GM20431 (cell line): ENCODE results near the gene C2CD5.
"Not testable (repeated sequence)": the region's sequence is repeated elsewhere in the genome, so short reads cannot be mapped to it uniquely, and the experiment has no call there.

ENCODE experiments used
- in situ Hi-C: fragments of 300-500 bp; cut with MseI, MboI; formaldehyde crosslinking; loops from one replicate; pipeline ENCODE4 v1.15.0; 2020; ENCODE audit warnings: low sequenced_read_pairs; ENCODE audit not compliant: unreplicated experiment

C2CD5 gene

GRCh38 chr12:22487683-22488082, 56.7 kb downstream of the C2CD5 start:
- in situ Hi-C loops: not testable (repeated sequence)

DNA sequence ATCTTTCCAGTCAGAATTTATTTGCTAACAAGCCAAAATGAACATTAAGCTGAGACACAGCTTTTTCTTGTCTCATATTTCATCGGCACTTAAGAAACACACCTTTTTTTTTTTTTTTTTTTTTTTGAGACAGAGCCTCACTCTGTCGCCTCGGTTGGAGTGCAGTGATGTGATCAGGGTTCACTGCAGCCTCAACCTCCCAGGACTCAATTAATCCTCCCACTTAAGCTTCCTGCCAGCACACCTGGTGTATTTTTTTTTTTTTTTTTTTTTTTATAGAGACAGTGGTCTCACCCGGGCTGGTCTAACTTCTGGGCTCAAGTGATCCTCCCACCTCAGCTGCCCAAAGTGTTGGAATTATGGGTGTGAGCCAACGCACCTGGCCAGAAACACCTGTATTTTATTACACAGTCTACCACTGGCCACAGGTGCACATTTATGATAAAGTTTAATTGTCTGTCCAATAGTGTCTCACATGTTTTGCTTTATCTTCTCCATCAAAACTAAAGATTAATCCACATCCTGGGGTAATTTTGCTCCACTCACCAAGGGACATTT, 62.7 kb downstream of the C2CD5 start:
- in situ Hi-C loops: no loop called here

GRCh38 chr12:22480814-22481213, 63.5 kb downstream of the C2CD5 start:
- in situ Hi-C loops: not testable (repeated sequence)

DNA sequence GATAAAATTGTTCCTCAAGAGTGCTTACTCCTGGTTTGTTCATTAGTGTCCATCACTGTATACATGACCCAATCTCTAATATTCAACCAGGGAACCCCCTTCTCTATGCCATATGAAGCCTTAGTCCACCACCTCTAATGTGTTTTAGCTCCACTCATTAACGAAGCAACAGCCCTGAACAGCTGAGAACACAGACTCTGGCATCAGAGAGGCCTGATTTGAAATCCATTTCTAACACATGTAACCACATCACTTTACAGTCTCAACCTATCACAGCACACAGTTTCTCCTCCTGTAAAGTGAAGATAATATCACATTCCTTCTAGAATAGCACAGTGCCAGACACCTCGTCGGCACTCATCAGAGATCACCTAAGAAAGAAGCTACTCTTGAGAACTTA, 64.3 kb downstream of the C2CD5 start:
- in situ Hi-C loops: no loop called here

DNA sequence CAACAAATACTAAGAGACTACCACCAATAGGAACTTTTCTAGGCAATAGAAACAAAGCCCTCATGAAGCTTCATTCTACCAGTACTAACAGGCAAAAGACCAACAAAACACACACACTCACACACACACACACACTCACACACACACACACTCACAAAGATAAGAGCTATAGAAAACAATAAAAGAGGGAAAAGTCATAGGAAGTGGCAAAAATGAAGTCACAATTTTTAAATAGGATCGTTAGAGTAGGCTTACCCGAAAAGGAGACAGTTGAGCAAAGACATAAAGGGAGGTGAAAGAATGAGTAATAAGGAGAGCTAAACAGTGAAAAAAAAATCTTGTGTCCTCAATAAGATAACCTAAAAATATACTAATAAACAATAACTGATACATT, 66.5 kb downstream of the C2CD5 start:
- in situ Hi-C loops: no loop called here

- in situ Hi-C loops: no loop called here
Measured at GRCh38 chr12:22477166-22477893, 67.0 kb downstream of the C2CD5 start.

DNA sequence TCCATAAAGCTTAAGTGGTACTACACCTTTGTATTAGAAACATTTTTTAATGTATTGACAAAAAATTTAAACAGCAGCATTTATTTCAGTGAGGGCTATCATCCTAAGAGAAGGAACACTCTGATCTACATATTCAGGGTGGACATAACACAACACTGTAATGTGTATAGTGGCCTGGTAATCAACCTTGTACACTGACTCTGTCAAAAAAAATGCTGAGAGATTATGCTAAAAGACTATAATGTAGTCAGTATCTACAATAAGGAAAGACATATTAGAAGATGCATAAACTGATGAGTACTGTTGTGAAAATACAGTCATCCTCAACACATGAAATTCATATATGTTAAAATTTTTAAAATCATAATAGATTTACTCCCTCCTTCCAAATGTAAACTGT, 68.2 kb downstream of the C2CD5 start:
- in situ Hi-C loops: no loop called here

DNA sequence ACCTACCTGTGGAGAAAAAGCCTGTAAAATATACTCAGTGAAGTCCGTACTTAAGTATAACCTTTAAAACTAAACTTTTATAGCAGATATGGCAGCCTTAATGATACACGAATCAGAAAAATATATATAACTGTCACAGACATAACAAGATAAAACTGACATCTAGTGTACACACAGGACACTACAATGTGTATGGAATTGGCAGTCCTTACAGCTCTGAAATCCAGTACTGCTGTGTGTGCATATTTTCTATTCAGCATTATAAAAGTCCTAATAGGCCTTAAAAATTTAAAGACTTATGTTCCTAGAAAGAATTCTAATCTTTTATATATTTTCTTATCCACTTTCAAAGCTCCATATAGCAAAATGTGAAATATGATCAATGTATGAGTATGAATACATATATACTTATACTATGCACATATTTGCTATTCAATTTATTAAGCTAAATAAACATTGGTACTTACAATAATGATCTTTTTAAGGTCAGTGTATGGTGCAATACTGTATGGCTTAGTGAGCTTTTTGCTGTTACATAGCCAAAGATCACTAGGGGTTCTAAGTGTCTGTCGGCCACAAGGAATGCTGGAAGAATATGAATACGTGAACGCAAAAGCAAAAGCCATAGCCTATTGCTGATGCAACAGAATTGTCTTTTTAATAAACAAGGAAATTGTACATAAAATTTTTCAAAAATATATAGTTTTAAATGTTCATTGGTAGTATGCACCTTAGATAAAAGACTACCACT, 69.2 kb downstream of the C2CD5 start:
- in situ Hi-C loops: no loop called here

DNA sequence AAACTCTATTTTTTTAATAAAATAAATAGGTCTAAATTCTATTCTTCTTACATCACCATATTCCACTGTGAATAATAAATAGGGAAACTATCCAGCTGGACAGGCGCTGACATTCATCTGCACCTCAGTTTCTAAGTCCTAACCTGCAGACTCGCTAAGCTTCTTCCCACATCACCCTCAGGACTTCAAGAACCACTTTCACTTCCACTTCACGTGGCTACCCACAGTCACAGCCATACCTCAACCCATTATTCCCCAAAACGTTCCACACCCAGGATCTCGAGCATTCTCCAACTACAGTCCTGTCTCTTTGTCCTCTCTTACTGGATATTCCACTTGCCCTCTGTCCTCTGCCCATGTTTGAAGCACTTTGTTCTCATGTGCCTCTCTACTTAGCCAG, 71.1 kb downstream of the C2CD5 start:
- in situ Hi-C loops: no loop called here

GRCh38 chr12:22467190-22467589, 77.2 kb downstream of the C2CD5 start:
- in situ Hi-C loops: no loop called here

- in situ Hi-C loops: no loop called here
Measured at GRCh38 chr12:22463306-22463705, 81.0 kb downstream of the C2CD5 start.

DNA sequence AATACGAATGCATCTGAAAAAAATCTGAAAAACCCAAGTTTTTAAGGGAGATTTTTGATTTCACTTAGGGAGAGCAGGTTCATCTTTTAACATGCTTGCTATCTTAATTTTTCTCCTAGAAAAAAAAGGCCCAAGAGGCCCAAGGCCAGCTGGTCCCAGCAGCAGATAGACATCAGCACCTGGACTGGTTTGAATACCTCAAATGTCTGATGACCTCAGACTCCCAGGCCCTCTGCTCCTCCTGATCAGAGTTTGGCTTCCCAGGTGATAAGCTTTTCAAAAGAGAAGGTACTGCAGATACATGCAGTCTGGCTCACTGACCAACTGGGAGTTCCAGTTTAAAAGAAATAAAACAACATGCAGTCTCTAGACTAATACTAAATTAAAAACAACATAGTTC, 82.6 kb downstream of the C2CD5 start:
- in situ Hi-C loops: no loop called here

- in situ Hi-C loops: no loop called here
Measured at GRCh38 chr12:22459838-22460490, 84.4 kb downstream of the C2CD5 start.

DNA sequence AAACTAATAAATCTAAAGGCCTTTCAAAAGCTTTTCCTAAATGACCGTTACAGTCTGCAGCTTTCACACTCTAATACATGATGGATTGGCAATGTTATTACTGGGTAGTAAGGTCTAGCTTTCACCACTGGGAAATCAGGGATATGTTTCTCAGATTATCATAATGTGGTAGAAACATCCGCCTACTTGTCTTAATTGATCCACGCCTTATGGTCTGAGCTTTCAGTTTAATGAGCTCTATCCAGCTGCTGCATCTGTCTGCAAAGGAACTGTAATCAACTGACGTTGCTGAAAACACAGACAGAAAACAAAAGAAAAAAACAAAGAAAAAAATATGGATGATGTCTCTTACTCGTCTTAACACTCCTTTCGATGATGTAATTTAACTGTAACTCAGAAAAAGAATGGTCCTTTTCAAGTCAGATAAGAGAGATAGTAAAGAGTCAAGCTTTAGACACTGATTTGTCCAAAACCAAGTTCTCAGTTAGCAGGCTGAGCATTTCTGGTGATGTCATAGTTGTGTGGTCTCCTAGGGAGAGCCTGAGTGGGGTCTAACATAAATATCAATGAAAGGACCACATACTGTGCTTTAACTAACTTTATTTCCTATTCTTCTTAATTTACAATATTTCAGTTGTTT, 85.9 kb downstream of the C2CD5 start:
- in situ Hi-C loops: no loop called here

DNA sequence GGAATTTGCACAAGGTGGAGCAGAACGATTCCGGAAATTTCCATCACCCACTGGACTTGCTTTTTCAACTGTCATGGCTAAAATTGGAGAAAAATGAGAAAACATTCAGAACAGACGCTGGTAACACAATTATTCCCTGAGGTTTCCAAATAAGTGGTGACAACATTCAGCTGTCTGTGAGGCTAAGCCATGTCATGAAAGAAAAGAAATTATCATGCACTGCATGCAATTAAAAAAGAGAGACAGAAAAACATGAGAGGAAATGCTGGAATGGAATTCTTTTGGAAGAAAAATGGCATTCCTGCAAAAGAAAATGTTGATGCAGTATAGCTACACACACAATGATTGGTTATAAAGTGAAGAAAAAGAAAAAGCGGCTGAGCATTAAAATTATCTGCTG, 87.3 kb downstream of the C2CD5 start:
- in situ Hi-C loops: no loop called here

- in situ Hi-C loops: no loop called here
Measured at GRCh38 chr12:22453511-22453910, 90.8 kb downstream of the C2CD5 start.

GRCh38 chr12:22447223-22447622, 97.1 kb downstream of the C2CD5 start:
- in situ Hi-C loops: loop anchor here (25.0 kb wide), 2 partner anchors 360 to 760 kb away; no protein-coding TSS in a partner anchor

GRCh38 chr12:22444317-22444665, 100.1 kb downstream of the C2CD5 start:
- in situ Hi-C loops: loop anchor here (25.0 kb wide), 2 partner anchors 357 to 757 kb away; no protein-coding TSS in a partner anchor

DNA sequence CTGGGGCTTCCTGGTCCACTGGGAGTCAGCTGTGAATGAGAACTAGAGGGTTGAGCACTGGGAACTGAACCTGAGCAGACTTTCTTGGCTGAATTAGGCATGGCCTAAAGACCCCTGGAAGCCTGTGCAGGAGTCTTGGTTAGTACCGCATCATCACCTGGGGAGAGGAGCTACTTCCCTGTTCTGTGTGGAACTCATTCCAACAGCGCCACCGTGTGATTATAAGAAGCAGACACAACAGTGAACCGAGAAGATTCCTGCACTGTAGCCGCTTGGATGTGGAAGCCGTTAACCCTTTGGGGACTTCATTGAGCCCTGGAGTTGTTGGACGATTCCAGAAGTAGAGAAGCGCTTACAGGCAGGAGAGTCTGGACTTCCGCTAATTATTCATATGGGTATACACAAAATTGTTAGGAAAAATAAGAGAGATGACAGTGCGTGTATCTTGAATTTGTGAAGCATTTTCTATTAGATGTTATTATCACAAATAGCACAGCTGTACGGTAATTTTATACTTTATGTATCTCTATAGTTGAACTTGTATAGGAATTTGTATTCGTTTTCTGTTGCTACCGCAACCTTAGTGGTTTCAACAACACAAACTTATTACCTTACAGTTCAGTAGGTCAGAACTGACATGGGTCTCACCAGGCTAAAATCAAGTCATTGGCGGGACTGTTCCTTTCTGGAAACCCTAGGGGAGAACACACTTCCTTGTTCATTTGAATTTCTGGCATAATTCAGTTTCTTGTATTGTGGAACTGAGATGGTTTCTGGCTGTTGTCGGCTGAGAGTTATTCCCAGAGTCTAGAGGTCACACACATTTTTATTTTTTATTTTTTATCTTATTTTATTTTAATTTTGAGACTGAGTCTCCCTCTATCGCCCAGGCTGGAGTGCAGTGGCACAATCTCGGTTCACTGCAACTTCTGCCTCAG, 100.7 kb downstream of the C2CD5 start:
- in situ Hi-C loops: loop anchor here (25.0 kb wide), 2 partner anchors 356 to 756 kb away; no protein-coding TSS in a partner anchor
